HG03565 (cell line): ENCODE results near the gene ATXN2.

Experiments
- ATAC-seq: cut with Tn5 transposase; IDR thresholded peaks from one replicate; pipeline ENCODE4 v1.9.1; 2021; ENCODE audit warnings: mild to moderate bottlenecking, moderate library complexity; ENCODE audit not compliant: unreplicated experiment

The ATXN2 gene

DNA sequence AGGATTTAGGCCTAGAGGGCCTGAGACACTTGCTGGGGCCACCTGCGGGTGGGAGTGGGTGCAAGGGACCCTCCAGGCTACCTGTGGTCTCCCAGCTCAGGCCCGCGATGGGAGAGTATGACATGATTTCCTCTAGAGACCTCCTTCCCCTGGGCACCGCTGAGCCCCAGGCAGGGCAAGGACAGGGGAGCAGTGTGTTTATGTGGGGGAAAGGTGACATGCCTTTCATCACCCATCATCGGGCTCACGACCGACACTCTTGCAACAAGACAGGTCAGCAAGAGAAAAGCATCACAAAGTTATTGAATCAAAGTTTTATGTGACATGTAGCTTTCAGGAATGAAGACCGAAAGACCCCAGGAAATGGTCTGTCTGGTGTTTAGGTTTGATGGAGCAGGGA, 173.5 kb downstream of the ATXN2 start:
- ATAC-seq: no peak

- ATAC-seq: no peak
Observed at GRCh38 chr12:111424793-111425251, 174.3 kb downstream of the ATXN2 start.

- no peak for ATAC-seq
Observed at GRCh38 chr12:111424189-111424792, 174.8 kb downstream of the ATXN2 start.

GRCh38 chr12:111420494-111420893, 178.6 kb downstream of the ATXN2 start:
- no peak for ATAC-seq

DNA sequence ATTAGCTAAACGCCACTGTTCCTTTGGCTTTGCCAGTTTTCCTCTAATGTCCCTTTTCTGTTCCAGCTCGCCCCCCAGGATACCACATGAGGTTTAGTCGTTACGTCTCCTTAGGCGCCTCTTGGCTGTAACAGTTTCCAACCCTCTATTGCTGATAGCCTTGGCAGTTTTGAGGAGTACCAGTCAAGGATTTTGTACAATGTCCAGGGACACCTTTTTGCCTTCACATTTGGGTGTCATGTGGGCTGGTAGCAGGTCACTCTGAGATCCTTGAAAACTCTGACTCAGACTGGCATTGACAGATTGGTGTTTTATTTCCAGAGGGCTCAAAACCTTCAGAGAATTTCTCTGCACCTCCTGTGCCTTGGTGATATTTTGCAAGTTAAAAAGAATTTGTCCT, 179.3 kb downstream of the ATXN2 start:
- no peak for ATAC-seq

DNA sequence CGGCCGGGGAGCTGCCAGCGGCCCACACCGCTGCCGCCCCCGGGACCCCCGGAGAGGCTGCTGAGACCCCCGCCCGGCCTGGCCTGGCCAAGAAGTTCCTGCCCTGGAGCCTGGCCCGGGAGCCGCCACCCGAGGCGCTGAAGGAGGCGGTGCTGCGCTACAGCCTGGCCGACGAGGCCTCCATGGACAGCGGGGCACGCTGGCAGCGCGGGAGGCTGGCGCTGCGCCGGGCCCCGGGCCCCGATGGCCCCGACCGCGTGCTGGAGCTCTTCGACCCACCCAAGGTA, 180.6 kb downstream of the ATXN2 start:
- ATAC-seq: no peak

DNA sequence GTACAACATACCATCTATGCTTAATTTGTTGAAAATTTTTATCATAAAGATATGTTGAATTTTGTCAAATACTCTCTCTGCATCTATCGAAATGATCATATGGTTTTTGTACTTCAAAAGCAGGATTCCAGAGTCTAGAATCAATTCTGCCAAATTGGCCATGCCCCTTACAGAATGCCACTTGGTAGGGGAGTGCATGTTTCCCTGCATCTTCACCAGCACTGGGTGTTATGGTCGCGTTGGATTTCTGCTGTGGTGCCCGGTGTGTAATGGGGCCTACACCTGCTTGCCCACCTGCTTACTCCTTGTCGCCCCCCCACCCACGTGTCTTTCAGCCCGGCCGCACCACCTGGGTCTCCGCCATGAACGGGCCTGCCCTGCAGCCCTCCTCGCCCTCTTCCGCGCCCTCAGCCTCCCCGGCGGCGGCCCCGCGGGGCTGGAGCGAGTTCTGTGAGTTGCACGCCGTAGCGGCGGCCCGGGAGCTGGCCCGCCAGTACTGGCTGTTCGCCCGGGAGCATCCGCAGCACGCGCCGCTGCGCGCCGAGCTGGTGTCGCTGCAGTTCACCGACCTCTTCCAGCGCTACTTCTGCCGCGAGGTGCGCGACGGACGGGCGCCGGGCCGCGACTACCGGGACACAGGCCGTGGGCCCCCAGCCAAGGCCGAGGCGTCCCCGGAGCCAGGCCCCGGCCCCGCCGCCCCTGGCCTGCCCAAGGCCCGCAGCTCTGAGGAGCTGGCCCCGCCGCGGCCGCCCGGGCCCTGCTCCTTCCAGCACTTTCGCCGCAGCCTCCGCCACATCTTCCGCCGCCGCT, 181.1 kb downstream of the ATXN2 start:
- ATAC-seq: no peak

DNA sequence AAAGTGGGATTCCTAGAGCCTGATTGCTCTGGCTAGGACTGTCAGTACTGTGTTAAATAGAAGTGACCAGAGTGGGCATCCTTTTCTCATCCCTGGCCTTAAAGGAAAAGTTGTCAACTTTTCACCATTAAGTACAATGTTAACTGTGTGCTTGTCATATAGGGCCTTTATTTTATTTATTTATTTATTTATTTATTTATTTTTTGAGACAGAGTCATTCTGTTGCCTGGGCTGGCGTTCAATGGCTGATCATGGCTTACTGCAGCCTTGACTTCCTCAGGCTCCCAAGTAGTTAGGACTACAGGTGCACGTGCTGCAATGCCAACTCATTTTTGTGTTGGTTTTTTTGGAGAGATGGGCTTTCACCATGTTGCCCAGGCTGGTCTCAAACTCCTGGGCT, 181.8 kb downstream of the ATXN2 start:
- no peak for ATAC-seq

DNA sequence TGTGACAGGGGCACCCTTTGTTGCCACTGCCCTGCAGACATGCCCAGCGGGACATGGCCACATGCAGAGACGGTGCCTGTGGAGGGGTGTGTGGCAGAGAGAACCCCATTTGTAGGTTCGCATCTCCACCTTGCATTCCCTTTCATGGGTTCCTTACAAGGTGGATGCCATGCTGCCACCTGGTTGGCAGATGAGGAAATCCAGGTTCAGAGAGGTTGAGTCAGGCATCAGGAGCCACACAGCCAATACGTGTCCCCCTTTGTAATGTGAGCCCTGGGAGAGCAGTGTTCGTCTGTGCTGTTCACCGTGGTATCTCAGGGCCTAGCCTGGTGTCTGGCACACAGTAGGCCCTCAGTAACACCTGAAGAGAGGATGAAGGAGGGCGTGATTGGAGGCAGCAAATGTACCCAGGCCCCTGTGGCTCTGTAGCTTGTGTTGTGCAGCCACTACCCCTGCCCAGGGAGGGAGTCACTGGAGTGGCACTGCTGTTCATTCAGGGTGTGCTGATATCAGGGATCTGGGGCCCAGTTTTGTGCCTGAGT, 184.3 kb downstream of the ATXN2 start:
- no peak for ATAC-seq

DNA sequence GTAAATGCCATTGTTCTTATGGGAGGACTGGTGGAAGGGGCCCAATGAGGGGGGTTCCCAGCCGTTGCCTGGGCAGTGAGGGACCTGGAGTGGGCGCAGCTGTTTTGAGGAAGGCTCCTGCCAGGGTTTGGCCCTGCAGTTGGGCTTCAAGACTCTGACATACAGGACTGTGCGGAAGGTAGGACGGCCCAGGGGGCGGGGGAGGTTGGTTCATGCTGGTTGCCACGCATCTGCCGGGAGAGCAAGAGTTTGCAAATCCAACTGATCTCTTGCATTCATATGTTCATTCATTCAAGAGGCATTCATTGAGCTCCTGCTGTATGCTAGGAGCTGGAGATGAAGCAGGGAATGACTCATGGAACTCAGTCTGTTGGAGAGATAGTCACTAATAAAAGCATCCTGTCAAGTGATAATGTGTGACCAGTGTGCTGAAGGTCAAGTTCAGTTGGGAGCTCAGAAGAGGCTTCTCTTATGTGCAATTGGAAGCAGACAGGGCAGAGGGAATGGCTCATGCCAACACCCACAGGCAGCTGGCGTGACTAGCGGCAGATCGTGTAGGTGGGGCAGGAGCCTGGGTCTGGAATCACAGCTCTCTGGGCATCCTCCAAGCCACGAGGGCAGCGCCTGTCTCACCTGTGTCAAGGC, 185.6 kb downstream of the ATXN2 start:
- ATAC-seq: no peak

- no peak for ATAC-seq
Observed at GRCh38 chr12:111412830-111413441, 186.2 kb downstream of the ATXN2 start.

- ATAC-seq: no peak
Observed at GRCh38 chr12:111412007-111412829, 186.9 kb downstream of the ATXN2 start.

- no peak for ATAC-seq
Observed at GRCh38 chr12:111411185-111411764, 187.8 kb downstream of the ATXN2 start.

DNA sequence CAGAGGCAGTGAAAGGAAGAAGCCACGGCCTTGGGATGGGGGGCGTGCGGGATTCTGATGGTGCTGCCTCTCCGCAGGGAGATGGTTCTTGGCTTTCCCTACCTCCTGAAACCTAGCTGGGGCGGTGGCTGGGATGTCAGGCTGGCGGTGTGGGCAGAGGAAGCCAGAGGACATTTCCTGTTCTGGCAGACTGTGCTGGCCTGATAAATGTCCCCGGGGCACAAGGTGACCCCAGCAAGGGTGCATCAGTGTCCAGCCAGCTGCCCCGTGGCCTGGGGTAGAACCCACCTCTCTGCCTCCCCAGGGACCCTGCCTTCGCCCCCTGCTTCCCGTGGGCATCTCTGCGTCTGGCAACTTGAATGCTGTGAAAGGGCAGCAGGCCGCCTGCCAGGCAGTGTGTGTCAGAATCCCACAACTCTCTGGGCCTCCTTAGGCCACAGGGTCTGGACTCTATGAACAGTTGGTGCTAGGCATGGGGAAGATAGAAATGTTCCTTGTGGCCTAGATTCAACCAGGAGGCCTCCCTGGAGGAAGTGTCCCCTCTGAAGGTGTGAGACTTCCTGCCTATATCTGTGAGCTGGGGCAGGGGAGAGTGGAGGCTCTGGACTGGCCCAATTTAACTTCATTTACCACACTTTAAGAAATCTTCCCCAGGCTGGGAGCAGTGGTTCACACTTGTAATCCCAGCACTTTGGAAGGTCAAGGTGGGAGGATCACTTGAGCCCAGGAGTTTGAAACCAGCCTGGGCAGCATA, 188.5 kb downstream of the ATXN2 start:
- ATAC-seq: no peak

DNA sequence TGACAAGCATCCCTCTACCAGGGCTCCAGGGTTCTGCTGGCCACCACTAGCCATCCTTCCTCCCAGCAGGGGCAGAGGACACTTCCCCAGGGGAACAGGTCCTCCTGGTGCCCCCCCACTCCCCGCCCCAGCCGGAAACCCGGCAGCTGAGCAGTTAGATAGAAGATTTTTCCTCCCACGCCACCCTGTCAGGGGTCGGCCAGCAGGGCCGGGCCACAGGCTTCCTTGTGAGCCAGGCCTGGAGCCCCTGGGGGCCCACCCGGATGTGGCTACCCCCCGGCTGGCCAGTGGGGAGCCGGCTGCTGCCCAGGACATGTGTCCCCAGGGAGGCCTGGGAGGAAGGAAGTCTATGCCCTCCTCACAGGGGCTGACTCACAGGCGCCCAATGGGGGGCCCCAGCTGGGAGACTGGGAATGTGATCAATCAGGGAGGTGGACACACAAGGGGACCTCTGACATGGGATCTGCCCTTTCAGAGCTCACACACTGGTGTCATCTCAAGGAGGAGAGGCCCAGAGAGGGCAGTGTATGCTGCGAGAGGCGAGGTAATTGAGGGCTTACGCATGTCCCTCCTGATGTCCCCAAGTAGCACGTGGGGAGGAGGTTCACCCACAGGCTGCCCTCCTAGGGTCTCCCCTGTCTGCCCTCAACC, 189.2 kb downstream of the ATXN2 start:
- ATAC-seq: no peak

DNA sequence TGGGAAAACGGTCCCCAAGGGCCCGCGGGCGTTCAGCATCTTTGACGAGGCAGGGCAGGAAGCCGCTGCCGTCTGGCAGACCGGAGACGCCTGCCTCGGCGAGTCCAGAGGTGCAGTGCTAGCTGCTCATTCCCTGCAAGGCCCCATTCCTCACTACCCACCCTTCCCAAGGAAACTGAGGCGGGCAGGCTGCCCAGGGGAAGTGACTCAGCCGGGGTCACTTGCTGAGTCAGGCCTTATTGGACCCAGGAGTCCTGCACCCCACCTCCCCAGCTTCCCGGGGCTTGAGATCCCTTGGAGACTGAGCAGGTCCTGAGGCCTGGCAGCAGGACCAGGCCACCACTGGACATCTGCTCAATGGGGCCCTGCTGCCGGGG, 189.7 kb downstream of the ATXN2 start:
- ATAC-seq: no peak

- no peak for ATAC-seq
Observed at GRCh38 chr12:111408686-111409402, 190.3 kb downstream of the ATXN2 start.

- ATAC-seq: no peak
Observed at GRCh38 chr12:111408116-111408440, 191.0 kb downstream of the ATXN2 start.
